HG02571 (cell line): Measurements from ENCODE around the gene DDC.
"Not testable (repeated sequence)": the region's sequence is repeated elsewhere in the genome, so short reads cannot be mapped to it uniquely, and the experiment has no call there.

ENCODE experiments used
- ATAC-seq: cut with Tn5 transposase; IDR thresholded peaks from one replicate; pipeline ENCODE4 v1.9.1; 2021; ENCODE audit warnings: mild to moderate bottlenecking, moderate library complexity; ENCODE audit not compliant: unreplicated experiment

DDC gene

DNA sequence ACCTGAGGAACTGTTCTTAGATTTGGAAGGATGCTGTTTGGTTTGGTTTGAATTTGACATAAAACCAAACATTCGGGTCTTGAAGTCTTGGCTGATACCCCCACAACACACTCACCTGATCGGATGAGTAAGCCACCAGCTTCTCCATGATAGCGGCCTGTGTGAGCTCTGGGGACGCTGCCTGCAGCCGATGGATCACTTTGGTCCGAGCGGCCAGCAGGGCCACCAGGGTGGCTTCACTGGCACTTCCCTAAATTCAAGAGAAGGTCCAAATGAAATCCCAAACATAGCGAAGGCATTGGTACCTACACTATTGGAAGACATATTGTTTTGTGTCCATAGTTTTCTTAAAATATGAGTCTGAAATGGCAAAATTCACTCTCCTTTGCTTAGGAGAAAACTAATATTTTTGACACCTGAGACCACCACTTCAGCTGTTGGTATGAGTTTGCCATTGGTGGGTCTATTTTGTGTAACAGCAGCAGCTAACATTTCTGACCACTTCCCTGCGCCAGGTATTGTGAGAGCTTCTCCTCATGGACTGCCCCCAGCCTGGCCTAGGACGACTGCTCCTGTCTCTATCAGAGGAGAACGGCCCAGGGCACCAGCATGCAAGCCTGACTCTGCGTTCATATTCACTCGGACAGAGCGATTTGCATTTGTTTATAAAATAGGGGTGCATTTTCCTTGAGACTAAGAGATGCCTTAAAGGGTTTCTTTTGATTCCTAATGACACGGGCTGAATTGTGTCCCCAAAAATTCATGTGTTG lies 35.9 kb downstream of the DDC start:
- ATAC-seq, result no peak

- no peak for ATAC-seq
Observed at GRCh38 chr7:50528266-50529092, 36.7 kb downstream of the DDC start.

GRCh38 chr7:50519350-50519749 lies 45.9 kb downstream of the DDC start:
- not testable (repeated sequence) for ATAC-seq

DNA sequence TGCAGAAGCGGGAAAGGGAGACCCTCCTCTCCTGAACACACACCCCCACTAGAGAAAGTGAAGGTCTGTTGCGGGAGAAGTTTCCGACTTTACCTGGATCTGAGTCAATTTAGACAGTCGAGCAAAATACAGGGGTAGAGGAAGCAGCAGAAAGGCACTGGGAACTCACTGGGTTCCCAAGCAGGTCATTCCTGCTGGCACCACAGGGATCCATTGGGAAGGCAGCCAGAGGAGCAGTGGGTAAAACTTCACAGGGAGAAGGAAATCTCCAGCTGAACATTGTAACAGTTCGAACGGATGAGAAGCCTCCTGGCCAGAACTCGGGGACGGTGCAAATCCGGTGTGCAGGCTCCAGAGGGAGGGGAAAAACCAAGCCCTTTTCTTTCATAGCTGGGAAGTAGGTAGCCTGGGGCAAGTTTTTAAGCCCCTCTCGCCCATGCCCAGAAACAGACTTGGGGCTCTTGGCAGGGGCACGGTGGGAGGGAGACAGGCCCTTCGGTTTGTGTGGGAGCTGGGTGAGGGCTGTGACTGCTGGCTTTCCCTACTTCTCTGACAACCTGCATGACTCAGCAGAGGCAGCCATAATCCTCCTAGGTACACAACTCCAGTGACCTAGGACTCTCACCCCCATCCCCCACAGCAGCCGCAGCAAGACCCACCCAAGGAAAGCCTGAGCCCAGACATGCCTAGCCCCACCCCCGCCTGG lies 51.9 kb downstream of the DDC start:
- ATAC-seq, result no peak

DNA sequence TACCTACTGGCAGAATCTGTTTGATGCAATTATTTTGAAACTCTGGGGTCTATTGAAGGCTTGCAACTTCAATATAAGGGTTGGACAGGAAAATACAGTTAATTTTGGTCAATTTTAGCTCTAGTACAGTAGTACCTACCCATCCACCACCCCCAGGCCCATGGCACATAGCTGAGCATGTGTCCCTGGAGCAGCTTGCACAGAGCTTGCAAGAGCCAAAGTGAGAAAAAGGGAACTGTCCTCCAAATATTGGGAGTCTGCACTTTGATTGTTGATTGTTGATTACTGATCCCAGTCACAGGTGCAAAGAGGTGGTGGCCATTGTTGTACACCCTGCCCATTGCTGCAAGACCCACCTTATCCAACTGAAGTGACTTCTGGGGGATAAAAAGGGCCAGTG lies 52.8 kb downstream of the DDC start:
- no peak for ATAC-seq

DNA sequence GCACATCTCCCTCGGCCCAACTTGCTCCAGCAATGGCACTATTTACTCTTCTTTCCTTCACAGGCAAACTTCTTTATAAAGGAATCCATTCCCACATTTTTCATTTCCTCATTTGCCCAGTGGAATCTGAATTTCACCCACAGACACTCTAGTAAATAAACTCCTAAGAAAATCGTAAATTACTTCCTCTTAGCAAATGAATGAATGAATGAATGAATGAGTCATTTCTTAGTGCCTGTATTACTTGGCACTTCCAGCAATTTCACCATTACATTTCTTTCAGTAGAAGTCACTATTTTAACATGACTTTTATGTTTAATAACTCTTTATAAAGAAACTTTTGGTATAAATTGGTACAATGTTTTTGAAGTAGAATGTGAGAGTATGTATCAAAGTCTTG lies 55.7 kb downstream of the DDC start:
- no peak for ATAC-seq

- ATAC-seq, result no peak
Observed at GRCh38 chr7:50508471-50508943, 56.7 kb downstream of the DDC start.

- ATAC-seq, result no peak
Observed at GRCh38 chr7:50507898-50508470, 57.2 kb downstream of the DDC start.

GRCh38 chr7:50505553-50506210 lies 59.5 kb downstream of the DDC start:
- no peak for ATAC-seq

DNA sequence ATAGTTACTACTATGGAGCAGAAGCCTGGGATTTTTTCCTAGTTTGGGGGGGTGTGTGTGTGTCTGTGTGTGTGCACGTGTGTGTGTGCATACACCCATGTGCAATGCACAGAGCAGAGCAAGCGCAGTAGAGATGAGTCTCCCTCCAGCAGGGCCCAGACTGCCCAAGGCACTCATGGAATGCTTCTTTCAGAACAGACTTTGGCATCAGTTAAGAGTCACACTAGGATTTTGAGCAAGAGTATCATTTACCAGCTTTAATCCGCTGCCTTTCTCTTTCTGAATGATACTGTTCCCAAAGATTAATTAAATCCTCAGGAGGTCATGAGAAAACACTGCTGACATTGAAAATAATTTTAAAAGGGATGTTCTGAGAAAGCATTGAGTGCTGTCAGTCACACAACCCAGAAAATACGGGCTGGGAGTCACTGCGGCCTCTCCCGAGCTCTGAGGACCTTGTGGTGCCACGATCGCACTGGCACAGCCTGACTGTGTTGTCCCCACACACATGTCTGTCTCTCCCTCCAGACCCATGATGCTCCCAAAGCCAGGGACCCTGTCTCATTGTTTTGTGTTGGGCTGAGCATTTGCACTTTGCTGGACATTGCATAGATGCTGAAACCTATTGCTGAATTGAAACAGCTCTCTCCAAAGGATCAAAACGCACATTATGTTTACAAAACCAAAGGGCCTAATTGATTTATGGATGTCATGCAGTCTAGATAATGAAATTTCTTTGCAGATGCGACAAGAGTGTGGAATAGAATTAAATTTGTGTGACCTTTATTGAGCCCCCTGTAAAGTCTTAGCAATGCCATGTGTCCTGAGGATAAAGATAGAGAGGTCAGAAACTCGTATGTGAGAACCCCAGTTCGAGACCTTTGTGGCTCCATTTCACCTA lies 60.3 kb downstream of the DDC start:
- ATAC-seq, result no peak

DNA sequence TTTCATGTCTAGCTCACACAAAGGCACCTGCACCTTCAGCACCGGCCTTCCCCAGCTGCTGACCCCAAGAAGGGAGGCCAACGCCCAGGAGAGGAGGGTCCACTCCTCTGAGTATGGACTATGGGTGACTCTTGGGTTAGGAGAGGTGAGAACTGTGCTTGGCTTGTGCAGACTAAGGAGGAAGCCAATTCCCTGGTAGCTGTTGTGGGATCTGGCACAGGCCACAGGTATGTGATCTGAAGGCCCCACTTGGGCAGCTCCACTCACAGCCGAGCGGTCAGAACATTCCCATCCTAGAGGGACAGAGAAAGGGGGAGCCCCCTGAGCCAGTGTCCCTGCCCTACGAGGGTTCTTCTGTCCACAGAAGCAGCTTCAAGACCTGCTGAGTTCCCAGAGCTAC lies 62.3 kb downstream of the DDC start:
- no peak for ATAC-seq

DNA sequence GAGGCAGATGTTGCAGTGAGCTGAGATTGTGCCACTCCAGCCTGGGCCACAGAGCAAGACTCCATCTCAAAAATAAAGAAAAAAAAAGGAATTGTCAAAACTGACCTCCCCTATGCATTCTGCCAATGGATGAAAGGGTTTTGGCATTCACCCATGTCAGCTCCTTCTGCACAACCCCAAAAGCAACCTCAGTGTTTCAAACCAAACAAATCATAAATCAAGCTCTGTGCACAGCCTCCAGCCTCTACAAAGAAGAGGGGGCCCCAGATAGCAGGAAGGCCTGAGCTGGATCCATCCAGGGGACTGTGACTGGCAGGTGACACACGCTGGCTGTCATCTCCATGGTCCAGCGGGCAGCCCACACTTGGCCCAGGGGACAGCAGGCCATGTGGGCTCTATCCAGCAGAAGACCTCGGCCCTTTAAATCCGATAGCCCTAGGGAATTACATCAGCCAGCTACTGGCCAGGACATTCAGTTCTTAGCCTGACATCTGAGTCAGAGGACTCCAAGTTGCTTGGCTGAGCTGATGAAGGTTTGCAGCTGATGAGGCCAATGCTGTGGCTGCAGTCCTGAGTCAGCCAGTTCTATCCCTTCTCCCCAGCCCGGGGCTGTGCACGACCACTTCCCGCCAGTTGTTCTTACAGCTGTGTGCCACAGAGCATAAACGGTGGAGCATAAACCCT lies 63.1 kb downstream of the DDC start:
- no peak for ATAC-seq

DNA sequence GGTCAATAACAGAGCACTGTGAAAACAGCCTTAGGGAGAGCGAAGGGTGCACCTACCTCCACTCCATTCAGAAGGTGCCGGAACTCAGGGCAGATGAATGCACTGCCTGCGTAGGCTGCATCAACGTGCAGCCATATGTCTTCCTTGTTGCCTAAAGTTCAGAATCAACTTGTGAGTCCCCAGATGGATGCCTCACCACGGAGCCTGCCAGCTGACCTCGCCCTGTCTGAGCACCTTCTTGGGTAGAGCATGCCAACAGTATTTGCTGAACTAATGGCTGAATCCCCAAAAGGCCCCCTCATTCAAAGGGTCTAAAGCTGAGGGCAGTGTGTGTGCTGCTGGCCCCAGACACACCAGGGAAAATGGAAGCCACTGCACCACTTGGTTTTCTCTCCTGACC lies 66.1 kb downstream of the DDC start:
- ATAC-seq, result no peak

GRCh38 chr7:50497968-50498367 lies 67.2 kb downstream of the DDC start:
- ATAC-seq, result no peak

GRCh38 chr7:50497068-50497642 lies 68.0 kb downstream of the DDC start:
- ATAC-seq, result no peak

DNA sequence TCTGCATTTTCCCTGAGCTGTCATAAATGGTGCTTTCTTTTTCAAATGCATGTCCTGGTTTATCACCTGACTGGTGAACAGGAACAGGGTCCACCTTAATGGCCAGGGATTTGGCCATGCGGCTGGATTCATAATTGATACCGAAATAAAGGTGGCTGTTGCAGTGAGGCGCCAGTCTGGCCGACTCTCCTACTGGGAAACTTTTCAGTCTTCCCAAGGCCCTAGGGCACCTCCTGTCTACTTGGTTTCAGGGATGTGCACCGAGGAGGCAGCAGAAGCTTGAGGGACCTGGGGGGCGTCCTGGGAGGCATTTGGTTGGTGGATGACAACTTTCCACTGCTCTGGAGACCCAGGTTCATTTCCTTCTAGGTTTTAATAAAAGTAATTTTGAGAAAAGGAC lies 68.6 kb downstream of the DDC start:
- ATAC-seq, result no peak

- no peak for ATAC-seq
Observed at GRCh38 chr7:50495746-50496145, 69.5 kb downstream of the DDC start.

DNA sequence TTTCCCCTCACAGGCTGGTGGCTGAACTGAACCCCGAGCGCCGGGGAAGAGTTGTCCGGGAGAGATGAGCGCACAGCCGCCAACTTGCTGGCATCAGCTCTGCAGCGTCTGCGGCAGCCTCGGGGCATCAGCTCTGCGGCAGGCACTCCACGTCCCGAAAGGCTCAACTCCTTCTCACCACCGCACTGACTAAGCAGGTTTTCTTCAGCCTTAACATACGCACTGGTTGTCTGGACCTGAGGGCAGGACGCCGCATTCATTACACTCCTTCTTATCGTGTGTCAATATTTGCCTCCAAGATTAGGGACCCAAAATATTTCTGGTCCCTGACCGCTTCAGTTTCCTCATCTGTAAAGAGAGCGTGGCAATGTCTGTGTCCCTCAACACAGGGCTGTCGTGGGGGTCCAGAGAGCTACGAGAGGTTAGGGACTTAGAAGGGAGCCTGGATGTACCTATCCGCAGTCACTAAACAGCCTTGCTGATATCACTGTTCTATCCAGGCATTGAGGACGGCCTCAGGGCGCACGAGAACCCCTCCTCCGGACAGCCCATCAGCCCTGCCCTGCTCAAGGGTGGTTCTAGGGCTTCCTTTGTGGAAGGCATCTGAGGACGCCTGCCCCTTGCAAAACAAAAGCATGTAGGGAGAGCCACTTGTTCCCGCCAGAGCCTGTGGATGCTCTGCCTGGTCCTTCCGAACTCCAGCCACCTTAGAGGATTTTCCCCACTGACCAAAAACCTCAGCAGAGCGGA lies 72.3 kb downstream of the DDC start:
- no peak for ATAC-seq
